ENCODE results near the gene C3orf20.

The C3orf20 gene

GRCh38 chr3:14758959-14759358, 84.0 kb downstream of the C3orf20 start:
- DNase-seq (ENCODE audit: low spot score) = no peak

GRCh38 chr3:14760185-14760584, 85.2 kb downstream of the C3orf20 start:
- no peak for DNase-seq (ENCODE audit: low spot score)

- DNase-seq (ENCODE audit: low spot score) = no peak
These were observed 86.3 kb downstream of the C3orf20 start for GRCh38 chr3:14761121-14761672.

- no peak for DNase-seq (ENCODE audit: low spot score)
These were observed 86.9 kb downstream of the C3orf20 start for GRCh38 chr3:14761866-14762265.

- DNase-seq (ENCODE audit: low spot score) = no peak
These were observed 87.8 kb downstream of the C3orf20 start for GRCh38 chr3:14762701-14763100.

- DNase-seq (ENCODE audit: low spot score) = no peak
These were observed 89.6 kb downstream of the C3orf20 start for GRCh38 chr3:14764331-14765059.

- no peak for DNase-seq (ENCODE audit: low spot score)
These were observed 90.1 kb downstream of the C3orf20 start for GRCh38 chr3:14765060-14765400.

GRCh38 chr3:14765576-14766427, 90.9 kb downstream of the C3orf20 start:
- DNase-seq (ENCODE audit: low spot score) = no peak

GRCh38 chr3:14766428-14767244, 91.7 kb downstream of the C3orf20 start:
- DNase-seq (ENCODE audit: low spot score) = no peak

GRCh38 chr3:14767245-14768051, 92.5 kb downstream of the C3orf20 start:
- DNase-seq (ENCODE audit: low spot score) = no peak

GRCh38 chr3:14768182-14768790, 93.3 kb downstream of the C3orf20 start:
- DNase-seq (ENCODE audit: low spot score) = no peak

- DNase-seq (ENCODE audit: low spot score) = no peak
These were observed 93.9 kb downstream of the C3orf20 start for GRCh38 chr3:14768881-14769280.

GRCh38 chr3:14769544-14770325, 94.8 kb downstream of the C3orf20 start:
- DNase-seq (ENCODE audit: low spot score) = no peak

- DNase-seq (ENCODE audit: low spot score) = no peak
These were observed 95.7 kb downstream of the C3orf20 start for GRCh38 chr3:14770591-14770990.

GRCh38 chr3:14771593-14772497, 96.9 kb downstream of the C3orf20 start:
- no peak for DNase-seq (ENCODE audit: low spot score)

GRCh38 chr3:14772533-14773138, 97.7 kb downstream of the C3orf20 start:
- no peak for DNase-seq (ENCODE audit: low spot score)

GRCh38 chr3:14773281-14773680, 98.3 kb downstream of the C3orf20 start:
- no peak for DNase-seq (ENCODE audit: low spot score)

GRCh38 chr3:14773691-14774128, 98.8 kb downstream of the C3orf20 start:
- DNase-seq (ENCODE audit: low spot score) = no peak

GRCh38 chr3:14774431-14774830, 99.5 kb downstream of the C3orf20 start:
- DNase-seq (ENCODE audit: low spot score) = no peak
